Right lobe of liver (tissue), 6 donors: ENCODE results near the gene NKAIN4. TPM values are rescaled to one million over a fixed set of nuclear protein-coding genes. Genes with fewer than 3 reads are reported as not detected.

ENCODE experiments used
- ATAC-seq, 4 donors: fragments of 200-7000 bp; cut with Tn5 transposase; one replicate each; pipeline ENCODE4 v1.9.1; 2020; ENCODE audit warnings: mild to moderate bottlenecking in 4 of 4, moderate library complexity in 4 of 4
- DNase-seq, 3 donors: peaks; one replicate each; pipeline ENCODE4 v3.0.0-alpha.2; 2020
- H3K27ac ChIP-seq, 3 donors: fragments of 200-600 bp; one replicate each; pipeline ENCODE4 v1.8.0; 2022
- H3K27me3 ChIP-seq, 2 donors: fragments of 200-600 bp; one replicate each; pipeline ENCODE4 v1.8.0; 2022
- H3K36me3 ChIP-seq, 4 donors: fragments of 200-600 bp; sonication (generic) in 1 of 4; one replicate each; pipeline versions ENCODE4 v1.5.1 to v1.8.0; 2017 to 2022; ENCODE audit warnings: control low read depth in 1 of 4
- H3K4me1 ChIP-seq, 4 donors: fragments of 200-600 bp; sonication (generic) in 1 of 4; one replicate each; pipeline versions ENCODE4 v1.5.1 to v1.8.0; 2017 to 2022; ENCODE audit warnings: control low read depth in 1 of 4
- H3K4me3 ChIP-seq, 3 donors: fragments of 200-600 bp; one replicate each; pipeline ENCODE4 v1.8.0; 2022
- H3K9me3 ChIP-seq, 4 donors: fragments of 200-600 bp; sonication (generic) in 1 of 4; one replicate each; pipeline versions ENCODE4 v1.5.1 to v1.8.0; 2017 to 2022; ENCODE audit warnings: control low read depth in 1 of 4
- CTCF ChIP-seq, 4 donors: fragments of 200-600 bp in 3 of 4; fragments of 450-650 bp in 1 of 4; IDR thresholded peaks; one replicate each; pipeline versions ENCODE4 v1.5.1 to v1.8.0; 2016 to 2022; ENCODE audit warnings: antibody characterized with exemption in 4 of 4, mild to moderate bottlenecking in 2 of 4
- POLR2A ChIP-seq: fragments of 450-650 bp; IDR thresholded peaks from one replicate; pipeline ENCODE4 v1.6.1; 2017; ENCODE audit warnings: antibody characterized with exemption, mild to moderate bottlenecking
- WGBS: methylation state at CpG from one replicate; pipeline ENCODE4 v1.1.6; 2018; ENCODE audit warnings: low coverage, low lambda C conversion rate; ENCODE audit not compliant: insufficient coverage; ENCODE audit errors: missing lambda C conversion rate; 5-methylcytosine and 5-hydroxymethylcytosine counted together
- intact Hi-C, 2 donors: fragments of 100-400 bp; cut with DNase I; formaldehyde crosslinking; loops; one replicate each; pipeline versions ENCODE4 v1.11.2 to v1.14.1; 2022
- total RNA-seq, 6 experiments: library from RNA; depleted of rRNA in 2 of 6; stranded (reverse); fragments of >200 nt in 2 of 6; fragmentation: NEBNext Ultra II Directional in 3 of 6; extraction: Animal tissue kit (Norgen Biotek cat#: 25700) in 3 of 6; gene quantifications; one replicate each; pipeline versions ENCODE4 v1.1.0 to v1.2.4, GENCODE V29; 2016 to 2023
- donor health status: DM: no; HTN: yes; CAD: no.
- donor health status: DM: no; HTN: no; CAD: no.
- donor health status: DM: no; HTN: no; CAD: no.
- donor health status: DM: no; HTN: yes; CAD: no.
- donor health status: DM: no; HTN: yes; CAD: no.

NKAIN4 gene
- total RNA-seq, 6 experiments from 2014 or later: not detected

- ATAC-seq: no peak
- no peak for DNase-seq
- no peak overlapping the region for H3K27ac ChIP-seq
- TF ChIP-seq CTCF (IDR thresholded peaks at IDR 0.05): no peak
- no peak for TF ChIP-seq POLR2A
- H3K9me3 ChIP-seq: no peaks in the 10 kb centered on the region
- H3K36me3 ChIP-seq: no peaks in the 10 kb centered on the region
- H3K4me1 ChIP-seq: no peaks in the 10 kb centered on the region
- 36% methylated on average over 2 of the region's 24 CpGs for WGBS
- intact Hi-C loops: no loop called here
- H3K27me3 ChIP-seq: no peaks in the 10 kb centered on the region
- H3K4me3 ChIP-seq: no peak overlapping the region
Measured at GRCh38 chr20:63247671-63248228, 6.5 kb downstream of the NKAIN4 start.

GRCh38 chr20:63246490-63247288, 7.6 kb downstream of the NKAIN4 start:
- DNase-seq: peak in 1 of 3 donors; percentile 39
- no peaks in the 10 kb centered on the region for H3K27me3 ChIP-seq
- WGBS: 30% methylated on average over 8 of the region's 50 CpGs

DNA sequence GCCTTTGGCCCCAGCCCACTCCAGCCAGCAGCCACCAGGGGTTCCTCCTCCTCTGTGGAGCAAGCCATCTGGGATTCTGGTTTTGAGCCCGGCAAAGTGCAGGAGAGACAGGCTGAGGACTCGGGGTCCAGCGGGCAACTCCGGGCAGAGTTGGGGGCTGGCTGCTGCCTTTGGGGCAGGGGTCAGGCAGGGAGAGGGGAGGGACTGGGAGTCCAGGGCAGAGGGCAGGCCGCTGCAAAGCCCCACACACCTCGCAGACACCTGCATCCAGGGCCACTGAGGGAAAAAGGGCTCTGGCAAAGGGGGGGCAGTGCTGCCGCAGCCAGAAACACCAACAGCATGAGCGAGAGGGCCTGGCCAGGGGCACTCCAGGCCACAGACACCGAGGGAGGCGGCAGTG, 9.8 kb downstream of the NKAIN4 start:
- DNase-seq (no peak), ATAC-seq (no peak)
- Histone ChIP-seq H3K9me3 (no peaks in the 10 kb centered on the region), H3K4me1 (no peaks in the 10 kb centered on the region), H3K4me3 (no peak overlapping the region), H3K27me3 (no peaks in the 10 kb centered on the region), H3K27ac (no peak overlapping the region), H3K36me3 (no peaks in the 10 kb centered on the region)
- intact Hi-C loops: no loop called here
- 50% methylated on average over 2 of the region's 10 CpGs for WGBS
- no peak for TF ChIP-seq CTCF (IDR thresholded peaks at IDR 0.05)
- TF ChIP-seq POLR2A: no peak

More at GRCh38 chr20:63246490-63247288, 7.6 kb downstream of the NKAIN4 start:
- ATAC-seq: peak in 1 of 4 donors; percentile 50
- no peaks in the 10 kb centered on the region for H3K4me1 ChIP-seq
- H3K36me3 ChIP-seq: no peaks in the 10 kb centered on the region
- TF ChIP-seq POLR2A: no peak
- no peak for TF ChIP-seq CTCF (IDR thresholded peaks at IDR 0.05)
- H3K4me3 ChIP-seq: no peak overlapping the region
- no peak overlapping the region for H3K27ac ChIP-seq
- intact Hi-C loops: no loop called here
- no peaks in the 10 kb centered on the region for H3K9me3 ChIP-seq

DNA sequence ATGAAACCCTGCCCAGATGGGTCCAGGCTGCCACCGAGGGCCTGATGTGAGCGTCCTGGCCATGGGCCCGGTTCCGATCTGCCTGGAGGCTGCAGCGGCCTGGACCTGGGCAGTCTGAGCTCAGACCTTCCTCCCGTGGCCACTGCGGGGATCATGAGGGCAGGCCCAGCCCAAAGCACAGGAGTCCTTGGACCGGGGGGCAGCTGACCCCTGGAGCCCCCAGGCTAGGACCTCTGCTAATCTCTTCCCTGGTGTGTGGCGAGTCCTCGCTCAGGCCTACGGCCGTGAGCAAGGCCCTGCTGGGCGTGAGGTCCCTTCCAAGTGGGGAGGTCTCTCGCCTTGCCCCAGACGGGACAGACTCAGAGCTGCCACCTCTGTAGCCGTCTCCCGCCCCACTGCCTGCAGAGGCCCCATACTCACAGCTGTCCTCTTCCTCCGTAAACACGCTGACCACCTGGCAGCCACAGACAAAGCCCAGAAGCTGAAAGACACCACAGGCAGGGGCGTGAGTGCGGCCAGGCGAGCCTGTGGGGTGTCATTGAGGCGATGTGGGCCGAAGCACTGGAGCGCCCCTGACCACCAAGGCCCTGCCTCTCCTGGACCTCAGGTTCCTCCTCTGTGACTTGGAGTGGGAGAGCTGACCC, 10.5 kb downstream of the NKAIN4 start:
- intact Hi-C loops: no loop called here
- Histone ChIP-seq H3K27ac (no peak overlapping the region), H3K4me1 (no peaks in the 10 kb centered on the region), H3K9me3 (no peaks in the 10 kb centered on the region), H3K36me3 (no peaks in the 10 kb centered on the region), H3K4me3 (no peak overlapping the region), H3K27me3 (no peaks in the 10 kb centered on the region)
- TF ChIP-seq POLR2A (no peak), CTCF (IDR thresholded peaks at IDR 0.05) (no peak)
- ATAC-seq (no peak), DNase-seq (no peak)
- WGBS: 80% methylated on average over 2 of the region's 25 CpGs
